ENCODE data around the gene ST3GAL4.

ST3GAL4 gene

GRCh38 chr11:126332221-126332711 is 23.2 kb upstream of the ST3GAL4 start:
- TF ChIP-seq CTCF (IDR thresholded peaks at IDR 0.05), result no peak
- peaks cover 16% of the 10 kb centered on the region in 2 experiments for H3K4me1 ChIP-seq (ENCODE audit: control insufficient read depth in 1 of 2, insufficient read depth in 1 of 2, low read depth in 1 of 2, low read length in 1 of 2)
- peaks cover 26% of the 10 kb centered on the region for H3K36me3 ChIP-seq
- H3K4me3 ChIP-seq (ENCODE audit: low read depth in 1 of 2, low read length in 1 of 2), result no peak overlapping the region
- no peaks in the 10 kb centered on the region for H3K27me3 ChIP-seq
- H3K27ac ChIP-seq, result no peak overlapping the region
- no peaks in the 10 kb centered on the region for H3K9me3 ChIP-seq

- H3K4me3 ChIP-seq (ENCODE audit: low read depth in 1 of 2, low read length in 1 of 2), result no peak overlapping the region
- no peaks in the 10 kb centered on the region for H3K9me3 ChIP-seq
- peaks cover 16 to 21% of the 10 kb centered on the region in 2 experiments for H3K4me1 ChIP-seq (ENCODE audit: control insufficient read depth in 1 of 2, insufficient read depth in 1 of 2, low read depth in 1 of 2, low read length in 1 of 2)
- no peaks in the 10 kb centered on the region for H3K27me3 ChIP-seq
- TF ChIP-seq CTCF (IDR thresholded peaks at IDR 0.05), result no peak
- no peak overlapping the region for H3K27ac ChIP-seq
- H3K36me3 ChIP-seq, result peaks cover 26% of the 10 kb centered on the region
These were observed 22.3 kb upstream of the ST3GAL4 start for GRCh38 chr11:126333142-126333541.

GRCh38 chr11:126334659-126335462 is 20.6 kb upstream of the ST3GAL4 start:
- no peak overlapping the region for H3K4me3 ChIP-seq (ENCODE audit: low read depth in 1 of 2, low read length in 1 of 2)
- no peaks in the 10 kb centered on the region for H3K9me3 ChIP-seq
- peak overlapping the region; percentile 36 for H3K27ac ChIP-seq
- H3K27me3 ChIP-seq, result no peaks in the 10 kb centered on the region
- TF ChIP-seq CTCF (IDR thresholded peaks at IDR 0.05), result no peak
- peaks cover 16 to 21% of the 10 kb centered on the region in 2 experiments for H3K4me1 ChIP-seq (ENCODE audit: control insufficient read depth in 1 of 2, insufficient read depth in 1 of 2, low read depth in 1 of 2, low read length in 1 of 2)
- peaks cover 42% of the 10 kb centered on the region for H3K36me3 ChIP-seq

GRCh38 chr11:126335463-126335760 is 20.1 kb upstream of the ST3GAL4 start:
- H3K36me3 ChIP-seq, result peaks cover 42% of the 10 kb centered on the region
- no peak overlapping the region for H3K27ac ChIP-seq
- H3K27me3 ChIP-seq, result no peaks in the 10 kb centered on the region
- peaks cover 16 to 21% of the 10 kb centered on the region in 2 experiments for H3K4me1 ChIP-seq (ENCODE audit: control insufficient read depth in 1 of 2, insufficient read depth in 1 of 2, low read depth in 1 of 2, low read length in 1 of 2)
- no peaks in the 10 kb centered on the region for H3K9me3 ChIP-seq
- TF ChIP-seq CTCF (IDR thresholded peaks at IDR 0.05), result no peak
- no peak overlapping the region for H3K4me3 ChIP-seq (ENCODE audit: low read depth in 1 of 2, low read length in 1 of 2)

- peaks cover 43% of the 10 kb centered on the region for H3K36me3 ChIP-seq
- H3K27me3 ChIP-seq, result no peaks in the 10 kb centered on the region
- H3K9me3 ChIP-seq, result no peaks in the 10 kb centered on the region
- H3K4me3 ChIP-seq (ENCODE audit: low read depth in 1 of 2, low read length in 1 of 2), result peak overlapping the region; percentile 19 to 24
- no peak for TF ChIP-seq CTCF (IDR thresholded peaks at IDR 0.05)
- peaks cover 16 to 21% of the 10 kb centered on the region in 2 experiments for H3K4me1 ChIP-seq (ENCODE audit: control insufficient read depth in 1 of 2, insufficient read depth in 1 of 2, low read depth in 1 of 2, low read length in 1 of 2)
- H3K27ac ChIP-seq, result peak overlapping the region; percentile 68
These were observed 19.3 kb upstream of the ST3GAL4 start for GRCh38 chr11:126336138-126336541.
